B cell (primary cell): ENCODE results near the gene LMBR1L.
A peak's percentile ranks its signal among the peaks of the same experiment; 100 is the strongest.

Source experiments
- CTCF ChIP-seq: fragments of 200-600 bp; IDR thresholded peaks from one replicate; pipeline ENCODE4 v1.8.0; 2022; ENCODE audit warnings: antibody characterized with exemption, mild to moderate bottlenecking
- EZH2 ChIP-seq: IDR thresholded peaks from 2 replicates; pipeline ENCODE4 v1.6.1; 2012; ENCODE audit warnings: borderline replicate concordance, low read depth, mild to moderate bottlenecking, moderate library complexity, low read length; ENCODE audit not compliant: insufficient read depth, poor library complexity, severe bottlenecking

- TF ChIP-seq CTCF: no peak
- peak; percentile 36 for TF ChIP-seq EZH2
Measured at GRCh38 chr12:49091836-49092085, 18.9 kb downstream of the LMBR1L start.
